Endothelial cell of hepatic sinusoid (primary cell): Measurements from ENCODE around the gene SPSB2.
"Not testable (repeated sequence)": the region's sequence is repeated elsewhere in the genome, so short reads cannot be mapped to it uniquely, and the experiment has no call there.

ENCODE experiments used
- in situ Hi-C: cut with HindIII; loops from 2 replicates; pipeline ENCODE4 v1.10.0; 2017; ENCODE audit warnings: low sequenced_read_pairs

The SPSB2 gene

GRCh38 chr12:6902448-6902847 is 29.3 kb upstream of the SPSB2 start:
- in situ Hi-C loops = no loop called here

GRCh38 chr12:6899837-6900519 is 26.9 kb upstream of the SPSB2 start:
- in situ Hi-C loops = no loop called here

- in situ Hi-C loops = no loop called here
Measured at GRCh38 chr12:6899427-6899826, 26.3 kb upstream of the SPSB2 start.

GRCh38 chr12:6896846-6897435 is 23.8 kb upstream of the SPSB2 start:
- in situ Hi-C loops = no loop called here

- in situ Hi-C loops = no loop called here
Measured at GRCh38 chr12:6894321-6894720, 21.2 kb upstream of the SPSB2 start.

- in situ Hi-C loops = not testable (repeated sequence)
Measured at GRCh38 chr12:6892683-6893082, 19.6 kb upstream of the SPSB2 start.

GRCh38 chr12:6891646-6892001 is 18.5 kb upstream of the SPSB2 start:
- in situ Hi-C loops = no loop called here

- in situ Hi-C loops = no loop called here
Measured at GRCh38 chr12:6890789-6891645, 17.9 kb upstream of the SPSB2 start.

GRCh38 chr12:6889775-6890573 is 16.9 kb upstream of the SPSB2 start:
- in situ Hi-C loops = loop anchor here (5.0 kb wide), 1 partner anchor 37 kb away; the partner anchor contains the start of gene ATN1

- in situ Hi-C loops = loop anchor here (5.0 kb wide), 1 partner anchor 39 kb away; the partner anchor contains the start of gene ATN1
Measured at GRCh38 chr12:6888794-6889193, 15.7 kb upstream of the SPSB2 start.

GRCh38 chr12:6888360-6888759 is 15.3 kb upstream of the SPSB2 start:
- in situ Hi-C loops = loop anchor here (5.0 kb wide), 1 partner anchor 39 kb away; the partner anchor contains the start of gene ATN1

GRCh38 chr12:6887460-6887859 is 14.4 kb upstream of the SPSB2 start:
- in situ Hi-C loops = loop anchor here (5.0 kb wide), 1 partner anchor 40 kb away; the partner anchor contains the start of gene ATN1

GRCh38 chr12:6886206-6886999 is 13.3 kb upstream of the SPSB2 start:
- in situ Hi-C loops = loop anchor here (5.0 kb wide), 1 partner anchor 41 kb away; the partner anchor contains the start of gene ATN1

- in situ Hi-C loops = no loop called here
Measured at GRCh38 chr12:6884539-6884938, 11.4 kb upstream of the SPSB2 start.

GRCh38 chr12:6883683-6884082 is 10.6 kb upstream of the SPSB2 start:
- in situ Hi-C loops = no loop called here

GRCh38 chr12:6883252-6883651 is 10.1 kb upstream of the SPSB2 start:
- in situ Hi-C loops = no loop called here

GRCh38 chr12:6879824-6880223 is 6.7 kb upstream of the SPSB2 start:
- in situ Hi-C loops = not testable (repeated sequence)

- in situ Hi-C loops = not testable (repeated sequence)
Measured at GRCh38 chr12:6874015-6874368, 889 bp upstream of the SPSB2 start.

GRCh38 chr12:6872073-6873048 is 742 bp downstream of the SPSB2 start:
- in situ Hi-C loops = no loop called here
